ENCODE data around the gene AP3B1.

The AP3B1 gene

GRCh38 chr5:78279194-78279593 is 15.3 kb downstream of the AP3B1 start:
- H3K9me3 Mint-ChIP-seq, result no peaks in the 10 kb centered on the region
- H3K27ac Mint-ChIP-seq, result no peak overlapping the region
- DNase-seq, result no peak
- no peaks in the 10 kb centered on the region for H3K4me1 Mint-ChIP-seq
- H3K4me3 Mint-ChIP-seq, result no peak overlapping the region
- peaks cover 4% of the 10 kb centered on the region for H3K36me3 Mint-ChIP-seq
- no peaks in the 10 kb centered on the region for H3K27me3 Mint-ChIP-seq
- CTCF ChIA-PET, result no interaction called here

- no peaks in the 10 kb centered on the region for H3K9me3 Mint-ChIP-seq
- DNase-seq, result no peak
These were observed 16.8 kb downstream of the AP3B1 start for GRCh38 chr5:78277715-78278114.

GRCh38 chr5:78275998-78276543 is 18.4 kb downstream of the AP3B1 start:
- no peak for DNase-seq
- no peak overlapping the region for H3K4me3 Mint-ChIP-seq
- no peaks in the 10 kb centered on the region for H3K9me3 Mint-ChIP-seq
- no peaks in the 10 kb centered on the region for H3K27me3 Mint-ChIP-seq
- no peaks in the 10 kb centered on the region for H3K4me1 Mint-ChIP-seq
- CTCF ChIA-PET, result no interaction called here
- H3K36me3 Mint-ChIP-seq, result peaks cover 6% of the 10 kb centered on the region
- H3K27ac Mint-ChIP-seq, result no peak overlapping the region

More at GRCh38 chr5:78277715-78278114, 16.8 kb downstream of the AP3B1 start:
- CTCF ChIA-PET, result no interaction called here
- peaks cover 4% of the 10 kb centered on the region for H3K36me3 Mint-ChIP-seq
- no peaks in the 10 kb centered on the region for H3K4me1 Mint-ChIP-seq
- no peak overlapping the region for H3K27ac Mint-ChIP-seq
- H3K27me3 Mint-ChIP-seq, result no peaks in the 10 kb centered on the region
- no peak overlapping the region for H3K4me3 Mint-ChIP-seq

GRCh38 chr5:78274540-78275197 is 19.8 kb downstream of the AP3B1 start:
- H3K9me3 Mint-ChIP-seq, result no peaks in the 10 kb centered on the region
- H3K4me3 Mint-ChIP-seq, result no peak overlapping the region
- no peaks in the 10 kb centered on the region for H3K27me3 Mint-ChIP-seq
- H3K4me1 Mint-ChIP-seq, result no peaks in the 10 kb centered on the region
- CTCF ChIA-PET, result interaction anchor here (0.7 kb wide), 1 partner anchor 269 kb away, joined by 5 read pairs; no protein-coding TSS in a partner anchor
- no peak for DNase-seq
- H3K27ac Mint-ChIP-seq, result no peak overlapping the region
- peaks cover 6% of the 10 kb centered on the region for H3K36me3 Mint-ChIP-seq

- no peak for DNase-seq
- Mint-ChIP-seq H3K9me3 (no peaks in the 10 kb centered on the region), H3K36me3 (peaks cover 8% of the 10 kb centered on the region), H3K4me3 (no peak overlapping the region), H3K27me3 (no peaks in the 10 kb centered on the region), H3K27ac (no peak overlapping the region), H3K4me1 (peaks cover 1% of the 10 kb centered on the region)
- CTCF ChIA-PET, result interaction anchor here (1.2 kb wide), 2 partner anchors 11 to 28 kb away, joined by 3 to 4 read pairs; no protein-coding TSS in a partner anchor
These were observed 21.1 kb downstream of the AP3B1 start for GRCh38 chr5:78273436-78273835.

- peaks cover 5% of the 10 kb centered on the region for H3K36me3 Mint-ChIP-seq
- no peak overlapping the region for H3K4me3 Mint-ChIP-seq
- H3K27me3 Mint-ChIP-seq, result no peaks in the 10 kb centered on the region
- peaks cover 3% of the 10 kb centered on the region for H3K4me1 Mint-ChIP-seq
- CTCF ChIA-PET, result no interaction called here
- H3K9me3 Mint-ChIP-seq, result no peaks in the 10 kb centered on the region
- no peak for DNase-seq
- H3K27ac Mint-ChIP-seq, result peak overlapping the region; percentile 6
These were observed 22.7 kb downstream of the AP3B1 start for GRCh38 chr5:78271766-78272165.

- Mint-ChIP-seq H3K9me3 (no peaks in the 10 kb centered on the region), H3K27ac (no peak overlapping the region), H3K36me3 (peaks cover 17% of the 10 kb centered on the region), H3K4me1 (peaks cover 3% of the 10 kb centered on the region), H3K4me3 (no peak overlapping the region), H3K27me3 (no peaks in the 10 kb centered on the region)
- CTCF ChIA-PET, result interaction anchor here (0.9 to 1.4 kb wide), 3 partner anchors 23 to 708 kb away, joined by 3 to 4 read pairs (median 3); no protein-coding TSS in a partner anchor
- no peak for DNase-seq
These were observed 25.3 kb downstream of the AP3B1 start for GRCh38 chr5:78269088-78269703.

GRCh38 chr5:78268356-78268755 is 26.1 kb downstream of the AP3B1 start:
- Mint-ChIP-seq H3K27me3 (no peaks in the 10 kb centered on the region), H3K4me1 (peaks cover 3% of the 10 kb centered on the region), H3K36me3 (peaks cover 22% of the 10 kb centered on the region), H3K4me3 (no peak overlapping the region), H3K9me3 (no peaks in the 10 kb centered on the region), H3K27ac (no peak overlapping the region)
- CTCF ChIA-PET, result interaction anchor here (0.9 to 1.4 kb wide), 4 partner anchors 24 to 707 kb away, joined by 3 to 4 read pairs (median 3); no protein-coding TSS in a partner anchor
- DNase-seq, result no peak

- CTCF ChIA-PET, result no interaction called here
- H3K9me3 Mint-ChIP-seq, result no peaks in the 10 kb centered on the region
These were observed 29.3 kb downstream of the AP3B1 start for GRCh38 chr5:78265163-78265562.

GRCh38 chr5:78264600-78264999 is 29.9 kb downstream of the AP3B1 start:
- no peak overlapping the region for H3K27ac Mint-ChIP-seq
- CTCF ChIA-PET, result no interaction called here
- peaks cover 26% of the 10 kb centered on the region for H3K36me3 Mint-ChIP-seq
- peaks cover 3% of the 10 kb centered on the region for H3K4me1 Mint-ChIP-seq
- H3K4me3 Mint-ChIP-seq, result no peak overlapping the region
- no peak for DNase-seq
- H3K9me3 Mint-ChIP-seq, result no peaks in the 10 kb centered on the region
- no peaks in the 10 kb centered on the region for H3K27me3 Mint-ChIP-seq

More at GRCh38 chr5:78265163-78265562, 29.3 kb downstream of the AP3B1 start:
- Mint-ChIP-seq H3K36me3 (peaks cover 26% of the 10 kb centered on the region), H3K27me3 (no peaks in the 10 kb centered on the region), H3K4me3 (no peak overlapping the region), H3K27ac (no peak overlapping the region), H3K4me1 (peaks cover 3% of the 10 kb centered on the region)
- no peak for DNase-seq

GRCh38 chr5:78260771-78261170 is 33.7 kb downstream of the AP3B1 start:
- H3K9me3 Mint-ChIP-seq, result no peaks in the 10 kb centered on the region
- no peak overlapping the region for H3K4me3 Mint-ChIP-seq
- no peak for DNase-seq
- H3K36me3 Mint-ChIP-seq, result peaks cover 46% of the 10 kb centered on the region
- no peaks in the 10 kb centered on the region for H3K4me1 Mint-ChIP-seq
- CTCF ChIA-PET, result no interaction called here
- no peaks in the 10 kb centered on the region for H3K27me3 Mint-ChIP-seq
- no peak overlapping the region for H3K27ac Mint-ChIP-seq

GRCh38 chr5:78253201-78253600 is 41.3 kb downstream of the AP3B1 start:
- Mint-ChIP-seq H3K4me3 (no peak overlapping the region), H3K27me3 (no peaks in the 10 kb centered on the region), H3K27ac (no peak overlapping the region), H3K9me3 (peaks cover 11% of the 10 kb centered on the region), H3K36me3 (peaks cover 50% of the 10 kb centered on the region), H3K4me1 (no peaks in the 10 kb centered on the region)
- DNase-seq, result no peak
- CTCF ChIA-PET, result no interaction called here

- Mint-ChIP-seq H3K9me3 (peaks cover 11% of the 10 kb centered on the region), H3K36me3 (peaks cover 46% of the 10 kb centered on the region), H3K4me3 (no peak overlapping the region), H3K27me3 (no peaks in the 10 kb centered on the region), H3K4me1 (no peaks in the 10 kb centered on the region), H3K27ac (no peak overlapping the region)
- CTCF ChIA-PET, result no interaction called here
- DNase-seq, result no peak
These were observed 41.8 kb downstream of the AP3B1 start for GRCh38 chr5:78252715-78253114.

- Mint-ChIP-seq H3K36me3 (peaks cover 38% of the 10 kb centered on the region), H3K4me1 (no peaks in the 10 kb centered on the region), H3K27me3 (no peaks in the 10 kb centered on the region), H3K9me3 (peaks cover 11% of the 10 kb centered on the region), H3K27ac (no peak overlapping the region), H3K4me3 (no peak overlapping the region)
- DNase-seq, result no peak
- CTCF ChIA-PET, result no interaction called here
These were observed 42.7 kb downstream of the AP3B1 start for GRCh38 chr5:78251663-78252284.
